ENCODE measurements around the gene DDX52.
"Not testable (repeated sequence)": the region's sequence is repeated elsewhere in the genome, so short reads cannot be mapped to it uniquely, and the experiment has no call there.

DDX52 gene, protein sequence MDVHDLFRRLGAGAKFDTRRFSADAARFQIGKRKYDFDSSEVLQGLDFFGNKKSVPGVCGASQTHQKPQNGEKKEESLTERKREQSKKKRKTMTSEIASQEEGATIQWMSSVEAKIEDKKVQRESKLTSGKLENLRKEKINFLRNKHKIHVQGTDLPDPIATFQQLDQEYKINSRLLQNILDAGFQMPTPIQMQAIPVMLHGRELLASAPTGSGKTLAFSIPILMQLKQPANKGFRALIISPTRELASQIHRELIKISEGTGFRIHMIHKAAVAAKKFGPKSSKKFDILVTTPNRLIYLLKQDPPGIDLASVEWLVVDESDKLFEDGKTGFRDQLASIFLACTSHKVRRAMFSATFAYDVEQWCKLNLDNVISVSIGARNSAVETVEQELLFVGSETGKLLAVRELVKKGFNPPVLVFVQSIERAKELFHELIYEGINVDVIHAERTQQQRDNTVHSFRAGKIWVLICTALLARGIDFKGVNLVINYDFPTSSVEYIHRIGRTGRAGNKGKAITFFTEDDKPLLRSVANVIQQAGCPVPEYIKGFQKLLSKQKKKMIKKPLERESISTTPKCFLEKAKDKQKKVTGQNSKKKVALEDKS

DNA sequence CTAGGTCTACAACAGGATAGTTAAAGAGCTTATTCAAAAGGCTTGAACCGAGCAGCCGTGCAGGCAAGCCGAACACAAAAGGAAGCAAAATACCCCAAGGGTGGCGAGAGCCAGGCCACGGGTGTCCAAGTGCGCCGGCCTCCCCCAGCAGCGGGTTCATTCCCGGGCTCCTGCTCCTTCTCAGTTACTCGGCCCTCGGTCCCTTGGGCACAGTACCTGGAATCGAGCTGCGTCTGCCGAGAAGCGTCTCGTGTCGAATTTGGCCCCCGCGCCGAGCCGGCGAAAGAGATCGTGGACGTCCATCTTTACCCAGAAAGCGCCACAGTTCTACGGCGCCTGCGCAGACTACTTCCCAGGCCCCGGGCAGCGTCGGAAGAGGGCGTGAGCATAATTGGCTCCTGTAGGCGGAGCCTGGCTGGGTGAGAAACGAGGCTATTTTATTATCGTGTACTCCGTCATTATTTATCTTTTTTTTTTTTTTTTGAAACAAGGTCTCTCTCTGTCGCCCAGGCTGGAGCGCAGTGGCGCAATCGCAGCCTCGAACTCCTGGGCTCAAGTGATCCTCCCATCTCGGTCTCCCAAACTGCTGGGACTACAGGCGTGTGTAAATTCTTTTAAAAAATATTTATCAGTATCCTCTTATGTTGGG lies at the start of gene DDX52:
DDX52 (minus strand) TSS at position 329 of the 649 bp plus-strand sequence; CDS start at position 303, 26 bp downstream.
- FAIRE-seq (no peak), DNase-seq (ENCODE audit: low spot score) (peak; percentile 96)

DNA sequence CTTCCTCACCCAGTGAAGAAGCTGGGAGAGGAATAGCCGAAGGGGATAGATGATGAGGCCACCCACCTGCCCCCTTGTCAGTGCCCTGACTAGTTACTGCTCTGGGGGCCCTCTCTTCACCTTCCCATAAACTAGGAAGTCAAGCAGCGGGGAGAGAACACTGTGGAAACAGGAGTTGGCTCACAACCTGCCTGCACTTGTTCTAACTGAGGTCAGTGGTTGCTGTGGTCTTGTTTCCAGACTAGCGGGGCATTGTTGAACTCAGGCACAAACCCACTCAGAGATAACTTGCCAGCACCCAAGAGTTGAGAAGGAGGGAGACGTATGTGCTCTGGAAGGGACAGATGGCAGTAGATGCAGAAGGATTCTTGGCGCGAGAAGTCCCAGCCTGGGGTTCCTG lies 48.6 kb upstream of the DDX52 start:
- FAIRE-seq (no peak), DNase-seq (ENCODE audit: low spot score) (no peak)

DNA sequence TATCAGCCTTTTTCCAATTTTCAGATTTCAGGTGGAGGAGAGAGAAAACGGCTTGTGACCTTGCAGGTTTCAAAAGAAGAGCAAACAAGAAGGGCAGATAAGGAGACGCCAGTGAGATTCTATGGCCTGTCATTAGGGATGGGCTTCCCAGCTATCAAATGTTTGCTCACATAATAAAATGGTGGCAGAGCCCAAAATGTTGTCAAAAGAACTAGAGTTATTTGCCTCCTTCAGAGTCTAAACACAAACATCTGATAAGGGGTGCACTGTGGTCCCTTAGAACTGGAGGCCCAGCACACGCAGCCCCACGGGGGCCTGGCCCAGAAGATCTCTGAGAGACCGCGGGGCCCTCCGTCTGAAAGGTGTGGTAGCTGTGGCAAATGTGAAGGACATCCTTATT lies 46.1 kb upstream of the DDX52 start:
- DNase-seq (ENCODE audit: low spot score) (no peak), FAIRE-seq (no peak)

DNA sequence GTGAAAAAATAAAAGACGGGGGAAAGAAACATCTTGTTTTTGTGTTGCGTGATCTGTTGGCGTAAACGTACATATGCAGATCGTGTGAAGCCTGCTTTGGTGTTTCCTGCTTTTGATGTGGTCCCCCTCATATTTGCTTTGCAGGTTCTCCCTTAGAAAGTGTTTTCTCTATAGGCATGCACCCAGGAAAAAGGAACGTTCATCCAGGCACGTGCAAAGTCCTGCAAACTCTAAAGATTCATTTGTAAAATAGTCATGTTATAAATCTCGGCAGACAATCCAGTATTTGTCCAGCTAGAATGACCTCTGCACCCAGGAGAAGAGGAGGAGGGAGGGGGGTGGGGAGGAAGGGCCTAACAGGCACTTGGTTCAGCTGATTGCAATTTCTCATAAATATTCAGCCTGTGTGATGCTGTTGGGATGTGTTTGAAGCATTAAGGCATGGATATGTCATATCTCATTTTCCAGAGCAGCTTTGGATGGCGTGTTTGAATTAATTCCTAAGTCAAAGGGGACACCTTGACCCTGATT lies 40.3 kb upstream of the DDX52 start:
- DNase-seq (ENCODE audit: low spot score) (no peak), FAIRE-seq (no peak)

DNA sequence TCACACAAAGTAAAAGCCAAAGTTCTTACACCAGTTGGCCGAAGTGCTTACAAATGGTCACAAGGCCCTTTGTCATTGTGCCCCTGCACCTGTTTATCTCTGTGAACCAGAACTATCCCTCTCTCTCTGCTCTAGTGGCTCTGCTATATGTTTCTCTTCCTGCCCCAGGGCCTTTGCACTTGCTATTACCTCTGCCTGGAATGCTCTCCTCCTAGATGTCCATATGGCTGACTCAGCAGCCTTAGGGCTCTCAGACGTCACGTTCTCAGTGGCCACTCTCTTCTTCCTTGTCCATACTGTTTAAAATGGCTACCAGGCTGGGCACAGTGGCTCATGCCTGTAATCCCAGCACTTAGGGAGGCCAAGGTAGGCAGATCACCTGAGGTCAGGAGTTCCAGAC lies 38.8 kb upstream of the DDX52 start:
- FAIRE-seq (no peak), DNase-seq (ENCODE audit: low spot score) (no peak)

DNA sequence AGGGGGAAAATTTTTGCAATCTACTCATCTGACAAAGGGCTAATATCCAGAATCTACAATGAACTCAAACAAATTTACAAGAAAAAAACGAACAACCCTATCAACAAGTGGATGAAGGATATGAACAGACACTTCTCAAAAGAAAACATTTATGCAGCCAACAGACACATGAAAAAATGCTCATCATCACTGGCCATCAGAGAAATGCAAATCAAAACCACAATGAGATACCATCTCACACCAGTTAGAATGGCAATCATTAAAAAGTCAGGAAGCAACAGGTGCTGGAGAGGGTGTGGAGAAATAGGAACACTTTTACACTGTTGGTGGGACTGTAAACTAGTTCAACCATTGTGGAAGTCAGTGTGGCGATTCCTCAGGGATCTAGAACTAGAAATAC lies 36.7 kb upstream of the DDX52 start:
- not testable (repeated sequence) for DNase-seq (ENCODE audit: low spot score); FAIRE-seq

DNA sequence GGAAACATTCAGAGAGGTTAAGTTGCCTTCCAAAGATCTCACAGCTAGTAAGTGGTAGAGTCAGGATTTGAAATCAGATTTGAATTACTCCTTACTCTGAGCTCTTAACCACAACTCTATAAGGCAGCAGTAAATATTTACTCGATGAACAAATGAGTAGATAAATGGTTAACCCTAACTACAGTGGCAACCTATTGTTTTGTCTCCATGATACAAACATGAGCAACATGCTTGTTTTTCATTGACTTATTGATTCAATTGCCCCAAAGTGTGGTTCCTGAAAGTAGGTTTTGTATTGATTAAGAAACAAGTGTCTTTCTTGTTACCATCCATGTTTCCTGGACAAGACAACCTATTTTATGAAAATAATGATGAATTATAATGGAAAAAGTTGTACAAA lies 34.8 kb upstream of the DDX52 start:
- FAIRE-seq (no peak), DNase-seq (ENCODE audit: low spot score) (no peak)

DNA sequence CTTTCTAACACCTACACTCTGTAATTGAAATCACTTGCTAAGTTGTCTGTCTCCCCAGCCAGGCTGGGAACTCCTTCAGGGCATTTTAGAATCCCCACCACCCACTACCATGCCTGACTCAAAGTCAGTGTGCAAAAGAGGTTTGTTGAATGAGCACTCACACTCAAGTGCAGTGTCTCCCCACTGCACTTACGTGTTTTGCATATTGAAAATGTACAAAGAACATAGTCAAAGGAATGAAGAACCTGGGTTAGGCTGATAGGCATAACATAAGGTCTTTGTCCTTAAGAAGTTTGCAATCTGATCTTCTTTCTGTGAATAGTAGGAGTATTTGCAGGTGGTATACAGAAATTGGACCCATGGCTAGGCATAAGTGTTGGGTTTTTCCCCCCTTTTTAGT lies 33.8 kb upstream of the DDX52 start:
- DNase-seq (ENCODE audit: low spot score) (no peak), FAIRE-seq (no peak)

DNA sequence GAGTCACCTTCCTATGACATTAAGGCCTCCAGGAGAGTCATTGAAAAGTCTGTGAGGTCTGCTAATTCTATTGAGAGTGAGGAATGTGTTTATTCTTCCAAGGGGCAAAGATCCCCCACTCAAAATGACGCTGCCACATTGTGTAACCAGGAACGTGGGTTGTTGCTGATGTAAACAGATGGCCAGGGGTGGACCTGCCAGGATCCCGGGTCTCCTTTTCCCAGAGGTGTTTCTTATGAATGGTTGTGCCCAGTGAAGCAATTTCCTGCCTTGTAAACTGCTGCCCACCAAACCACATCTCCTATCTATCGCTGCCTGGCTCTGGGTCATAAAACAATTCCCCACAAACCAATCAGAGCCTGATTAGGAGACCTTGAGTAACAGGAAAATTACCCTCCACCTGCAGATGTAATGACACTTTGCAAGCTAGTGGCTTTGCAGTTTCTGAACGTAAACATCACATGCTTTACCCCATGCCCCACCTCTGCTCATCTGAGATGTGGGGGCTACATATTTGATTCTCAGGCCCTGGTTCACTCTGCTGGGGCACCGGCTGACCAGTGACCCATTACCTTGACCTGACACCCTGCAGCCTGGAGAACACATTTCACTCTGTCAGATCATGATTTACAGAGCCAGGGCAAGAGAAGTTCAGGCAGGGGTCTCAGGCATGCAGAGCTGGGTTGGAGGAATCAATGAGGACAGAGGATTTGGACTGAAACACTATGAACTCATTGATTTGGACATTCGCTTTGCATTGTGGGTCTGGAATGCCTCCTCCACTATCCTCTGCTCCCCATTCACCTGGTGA lies 33.1 kb upstream of the DDX52 start:
- FAIRE-seq (no peak), DNase-seq (ENCODE audit: low spot score) (no peak)

DNA sequence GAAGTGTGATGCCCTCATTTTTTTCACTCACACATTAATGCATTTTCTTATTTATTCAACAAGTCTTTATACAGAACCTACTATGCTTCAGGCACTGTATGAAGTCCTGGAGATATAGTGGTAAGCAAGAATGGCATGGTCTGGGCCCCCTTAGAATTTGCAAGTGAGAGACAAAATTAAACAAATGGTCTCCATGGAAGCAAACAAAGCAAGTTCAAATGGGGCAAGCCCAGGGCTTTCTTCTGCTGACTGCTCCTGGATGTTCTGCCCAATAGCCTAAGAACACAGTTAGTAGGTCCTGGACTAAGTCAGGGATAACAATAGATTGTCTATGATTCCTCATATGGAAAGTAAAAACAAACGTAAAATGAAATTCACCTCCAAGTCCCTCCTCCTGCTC lies 31.3 kb upstream of the DDX52 start:
- no peak for FAIRE-seq

DNA sequence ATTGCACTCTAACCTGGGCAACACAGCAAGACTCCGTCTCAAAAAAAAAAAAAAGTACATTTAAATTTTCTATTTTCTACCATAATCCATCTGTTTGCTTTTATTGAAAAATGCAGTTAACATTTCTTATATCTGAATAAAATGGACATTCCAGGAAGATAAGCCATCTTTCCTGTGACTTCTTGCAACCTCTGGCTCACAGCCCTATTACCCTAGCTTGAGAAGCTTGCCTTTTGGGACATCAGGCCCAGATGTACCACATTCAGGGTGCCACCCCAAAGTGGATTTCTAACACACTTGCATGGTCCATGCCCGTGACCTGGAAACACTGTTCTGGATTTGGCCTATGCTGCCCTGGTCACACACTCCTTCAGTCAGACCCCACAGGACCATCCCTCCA lies 30.1 kb upstream of the DDX52 start:
- DNase-seq (ENCODE audit: low spot score) (no peak), FAIRE-seq (no peak)

More for the DNA sequence above, 31.3 kb upstream of the DDX52 start:
- DNase-seq (ENCODE audit: low spot score), result no peak

DNA sequence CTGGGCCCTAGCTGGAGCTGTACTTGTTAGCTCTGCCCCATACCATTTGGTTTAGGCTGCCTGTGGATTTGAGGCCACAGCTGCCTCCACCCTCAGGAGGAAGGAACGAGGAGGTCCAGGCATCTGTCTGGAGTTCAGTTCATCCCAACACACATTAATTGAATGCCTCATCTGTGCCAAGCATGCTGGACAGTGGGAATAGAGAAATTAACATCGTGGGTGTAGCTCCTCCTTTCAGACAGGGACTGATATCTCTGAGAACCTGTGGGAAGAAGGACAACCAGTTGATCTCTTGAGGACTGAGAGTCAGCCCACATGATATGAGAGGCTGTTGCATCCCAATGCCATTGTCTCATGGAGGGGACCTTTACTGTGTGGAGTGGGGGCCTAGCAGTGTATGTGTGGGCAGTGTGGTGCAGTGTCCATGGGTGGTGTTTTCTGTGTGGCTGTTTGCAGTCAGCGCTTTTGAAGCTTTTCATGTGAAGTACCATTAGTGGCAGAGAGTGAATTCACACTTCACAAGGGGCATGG lies 29.4 kb upstream of the DDX52 start:
- FAIRE-seq, result no peak
- DNase-seq (ENCODE audit: low spot score), result no peak

DNA sequence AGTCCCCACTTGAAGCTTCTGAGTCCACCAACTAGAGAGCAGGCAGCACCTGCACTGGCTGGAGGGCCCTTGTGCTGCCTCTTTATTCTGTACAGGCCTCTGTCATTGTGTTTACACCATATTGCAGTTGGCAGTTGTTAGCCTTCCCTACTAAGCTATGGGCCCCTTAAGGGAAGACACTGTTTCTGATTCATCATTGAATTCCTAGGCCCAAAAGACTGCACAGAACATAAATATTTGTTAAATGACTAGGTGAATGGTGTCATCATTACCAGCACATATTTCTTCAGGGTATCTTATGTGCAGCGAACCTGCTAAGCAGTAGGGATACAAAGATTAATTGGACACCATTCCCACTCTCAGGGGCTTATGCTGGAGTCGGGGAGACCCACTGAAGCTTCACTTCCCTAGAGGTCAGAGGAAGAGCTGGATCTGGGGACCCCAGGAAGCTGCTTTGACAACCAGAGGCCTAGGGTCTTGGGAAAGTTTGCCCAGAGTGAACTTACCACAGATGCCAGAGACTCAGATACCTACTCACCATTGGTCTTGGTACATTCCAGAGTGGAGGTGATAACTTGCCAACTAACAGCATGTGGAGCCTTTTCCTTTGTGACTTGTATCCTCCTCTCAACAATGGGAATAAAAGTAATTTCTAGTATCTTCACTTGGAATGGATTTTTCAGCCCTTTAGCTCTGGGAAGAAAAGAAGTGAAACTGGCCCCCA lies 28.7 kb upstream of the DDX52 start:
- DNase-seq (ENCODE audit: low spot score) (peak; percentile 63), FAIRE-seq (no peak)

DNA sequence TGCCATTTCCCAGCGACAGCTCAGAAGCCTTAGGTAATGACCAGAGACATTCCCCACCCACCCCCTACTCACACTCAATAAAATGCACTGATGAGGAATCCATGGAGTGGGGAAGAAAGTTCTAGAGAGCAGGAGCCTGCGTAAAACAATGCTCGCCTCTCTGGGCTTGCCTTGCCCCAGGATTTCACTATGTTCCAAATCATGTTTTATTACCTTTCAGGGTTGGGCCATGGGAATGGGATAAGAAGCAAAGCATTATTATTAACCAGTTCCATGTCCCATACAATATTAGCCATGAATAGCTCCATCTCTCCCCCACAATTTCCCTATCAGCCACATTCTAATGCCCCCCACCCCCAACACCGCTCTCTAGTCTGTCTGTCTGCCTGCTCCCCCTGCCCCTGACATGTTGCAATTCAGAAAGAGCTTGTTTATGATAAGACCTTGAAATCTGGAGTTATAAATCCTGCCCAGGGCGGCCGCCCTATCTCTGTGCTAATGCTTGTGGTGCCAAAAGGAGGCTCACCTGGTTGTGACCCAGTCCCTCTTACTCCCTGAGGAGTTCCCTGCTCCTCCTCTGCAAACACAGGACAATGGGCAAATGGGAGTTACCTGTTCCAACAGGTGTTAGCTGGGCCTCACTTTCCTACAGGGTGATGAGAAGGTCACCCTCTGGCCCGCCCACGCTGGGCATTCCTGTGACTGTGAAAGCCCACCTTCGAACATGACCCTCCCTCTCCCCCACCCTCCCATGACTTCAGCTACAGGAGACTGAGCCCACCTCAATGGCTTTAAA lies 28.0 kb upstream of the DDX52 start:
- DNase-seq (ENCODE audit: low spot score), result no peak

DNA sequence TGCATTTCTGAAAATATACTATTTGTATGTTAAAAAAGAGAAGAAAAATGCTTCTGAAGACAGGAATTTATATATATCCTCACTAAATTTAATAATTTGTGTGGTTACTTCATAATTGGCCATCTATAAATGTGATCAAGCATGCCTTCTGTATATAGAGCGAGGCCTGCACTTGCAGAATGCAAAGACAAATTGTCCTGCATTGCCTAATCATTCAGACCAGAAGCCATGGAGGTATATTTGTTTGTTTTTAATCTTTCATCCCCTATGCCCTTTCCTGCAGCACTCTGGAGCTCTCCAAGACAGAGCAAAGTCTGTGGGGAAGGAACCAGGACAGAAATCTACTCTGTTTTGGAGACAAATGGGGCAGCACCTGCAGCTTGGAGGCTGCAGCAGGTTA lies 23.8 kb upstream of the DDX52 start:
- FAIRE-seq (no peak), DNase-seq (ENCODE audit: low spot score) (no peak)

More for the DNA sequence above, 28.0 kb upstream of the DDX52 start:
- FAIRE-seq, result no peak

DNA sequence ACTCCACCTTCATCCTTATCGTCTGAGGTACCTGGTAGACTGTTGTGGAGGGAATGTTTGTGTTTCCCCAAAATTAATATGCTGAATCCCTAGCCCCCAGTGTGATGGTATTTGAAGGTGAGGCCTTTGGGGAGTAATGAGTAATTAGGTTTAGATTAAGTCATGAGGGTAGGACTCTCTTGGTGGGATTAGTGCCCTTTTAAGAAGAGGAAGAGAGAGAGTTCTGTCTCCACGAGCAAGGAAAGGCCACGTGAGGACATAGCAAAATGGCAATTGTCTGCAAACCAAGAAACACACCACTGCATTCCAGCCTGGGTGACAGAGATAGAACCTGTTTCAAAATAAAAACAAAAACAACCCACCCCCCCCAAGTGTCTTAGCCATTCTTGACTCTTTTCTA lies 21.0 kb upstream of the DDX52 start:
- FAIRE-seq, result no peak
- DNase-seq (ENCODE audit: low spot score), result no peak

DNA sequence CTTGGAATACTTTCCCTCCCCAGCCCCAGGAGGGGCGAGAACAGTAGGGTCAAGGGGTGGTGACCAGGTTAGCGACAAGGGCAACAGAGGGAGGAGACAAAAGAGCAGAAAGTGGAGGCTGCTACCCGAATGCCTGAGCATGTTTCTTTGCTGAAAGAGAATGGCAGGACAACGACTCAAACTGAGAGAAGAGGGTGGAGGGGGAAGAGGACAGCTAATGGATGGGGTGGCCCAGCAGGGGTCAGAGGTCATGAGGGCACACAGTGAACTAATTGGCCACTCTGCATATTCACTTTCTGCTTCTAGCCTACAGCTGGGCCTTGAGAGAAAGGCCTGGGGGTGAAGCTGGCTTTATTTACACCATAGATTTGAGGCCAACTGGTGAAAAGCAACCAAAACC lies 19.1 kb upstream of the DDX52 start:
- FAIRE-seq, result no peak
- no peak for DNase-seq (ENCODE audit: low spot score)

DNA sequence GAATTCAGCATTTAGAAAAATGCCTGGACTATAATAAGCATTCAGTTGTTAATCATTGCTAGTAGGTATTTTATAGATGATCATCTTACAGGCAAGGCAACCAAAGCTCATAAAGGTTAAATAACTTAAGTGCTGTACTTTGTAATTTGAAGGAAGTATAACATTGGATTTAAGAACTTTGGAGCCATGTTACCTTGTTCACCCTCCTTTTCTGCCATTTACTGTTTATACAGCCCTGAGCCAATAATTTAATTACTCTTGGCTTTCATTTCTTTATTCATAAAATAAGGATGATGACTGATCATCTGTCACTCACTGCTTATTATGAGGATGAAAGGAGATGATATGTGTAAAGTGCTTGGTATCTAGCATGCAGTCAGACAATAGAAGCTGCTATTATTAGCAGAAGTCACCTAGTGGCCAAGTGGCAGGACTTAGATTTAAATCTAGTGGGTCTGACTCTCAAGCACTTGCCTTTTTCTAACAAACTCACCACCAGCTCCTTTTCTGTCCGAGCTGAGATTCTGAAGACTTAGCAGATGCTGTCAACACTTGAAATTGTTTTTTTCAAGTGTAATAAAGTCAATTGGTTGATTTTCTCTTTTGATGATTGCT lies 18.3 kb upstream of the DDX52 start:
- no peak for DNase-seq (ENCODE audit: low spot score)
- no peak for FAIRE-seq

DNA sequence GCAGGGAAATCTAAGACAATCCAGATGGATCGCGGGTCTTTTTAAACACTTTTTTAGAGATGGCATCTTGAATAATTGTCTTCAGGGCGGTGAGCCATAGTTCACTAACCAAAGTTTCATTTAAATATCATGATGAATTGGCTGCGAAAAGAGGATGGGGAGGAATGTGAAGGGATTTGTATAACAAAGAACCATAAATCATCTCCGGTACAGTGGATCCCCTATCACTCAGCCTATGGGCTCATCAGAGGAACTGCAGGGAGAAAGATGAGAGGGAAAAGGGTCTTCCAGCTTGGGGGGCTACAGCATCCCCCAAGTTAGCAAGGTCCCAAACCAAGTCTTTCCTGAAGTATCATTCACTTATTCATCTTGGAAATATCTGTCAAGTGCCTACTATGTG lies 16.7 kb upstream of the DDX52 start:
- DNase-seq (ENCODE audit: low spot score), result no peak
- no peak for FAIRE-seq

Measured in urothelium cell line (cell line).